ENCODE data around the gene ARMC5. TPM values are rescaled to one million over a fixed set of nuclear protein-coding genes. Genes with fewer than 3 reads are reported as not detected.
A peak's percentile ranks its signal among the peaks of the same experiment; 100 is the strongest.

The ARMC5 gene
- total RNA-seq, 2 experiments from 2014 or later, result 13.7 to 14.3 TPM

- DNase-seq, result no peak
- H3K4me1 Mint-ChIP-seq, result peaks cover 24% of the 10 kb centered on the region
- no peak overlapping the region for H3K27ac Mint-ChIP-seq
- H3K27me3 Mint-ChIP-seq, result no peaks in the 10 kb centered on the region
- peaks cover 13% of the 10 kb centered on the region for H3K36me3 Mint-ChIP-seq
- no peak overlapping the region for H3K4me3 Mint-ChIP-seq
- H3K9me3 Mint-ChIP-seq, result no peaks in the 10 kb centered on the region
Measured at GRCh38 chr16:31451201-31451600, 8.1 kb upstream of the ARMC5 start.

- H3K9me3 Mint-ChIP-seq, result no peaks in the 10 kb centered on the region
- H3K27me3 Mint-ChIP-seq, result no peaks in the 10 kb centered on the region
- no peak overlapping the region for H3K4me3 Mint-ChIP-seq
- peak overlapping the region; percentile 35 for H3K27ac Mint-ChIP-seq
- no peak for DNase-seq
- peaks cover 15% of the 10 kb centered on the region for H3K36me3 Mint-ChIP-seq
- H3K4me1 Mint-ChIP-seq, result peaks cover 28% of the 10 kb centered on the region
Measured at GRCh38 chr16:31451681-31452351, 7.5 kb upstream of the ARMC5 start.

GRCh38 chr16:31452631-31453106 is 6.6 kb upstream of the ARMC5 start:
- no peaks in the 10 kb centered on the region for H3K27me3 Mint-ChIP-seq
- no peak for DNase-seq
- peaks cover 24% of the 10 kb centered on the region for H3K36me3 Mint-ChIP-seq
- H3K27ac Mint-ChIP-seq, result peak overlapping the region; percentile 48
- no peaks in the 10 kb centered on the region for H3K9me3 Mint-ChIP-seq
- H3K4me1 Mint-ChIP-seq, result peaks cover 34% of the 10 kb centered on the region
- H3K4me3 Mint-ChIP-seq, result no peak overlapping the region

GRCh38 chr16:31453255-31454204 is 5.8 kb upstream of the ARMC5 start:
- Mint-ChIP-seq H3K4me1 (peaks cover 38% of the 10 kb centered on the region), H3K27me3 (no peaks in the 10 kb centered on the region), H3K36me3 (peaks cover 30% of the 10 kb centered on the region), H3K4me3 (no peak overlapping the region), H3K9me3 (no peaks in the 10 kb centered on the region), H3K27ac (peak overlapping the region; percentile 5)
- DNase-seq, result no peak

DNA sequence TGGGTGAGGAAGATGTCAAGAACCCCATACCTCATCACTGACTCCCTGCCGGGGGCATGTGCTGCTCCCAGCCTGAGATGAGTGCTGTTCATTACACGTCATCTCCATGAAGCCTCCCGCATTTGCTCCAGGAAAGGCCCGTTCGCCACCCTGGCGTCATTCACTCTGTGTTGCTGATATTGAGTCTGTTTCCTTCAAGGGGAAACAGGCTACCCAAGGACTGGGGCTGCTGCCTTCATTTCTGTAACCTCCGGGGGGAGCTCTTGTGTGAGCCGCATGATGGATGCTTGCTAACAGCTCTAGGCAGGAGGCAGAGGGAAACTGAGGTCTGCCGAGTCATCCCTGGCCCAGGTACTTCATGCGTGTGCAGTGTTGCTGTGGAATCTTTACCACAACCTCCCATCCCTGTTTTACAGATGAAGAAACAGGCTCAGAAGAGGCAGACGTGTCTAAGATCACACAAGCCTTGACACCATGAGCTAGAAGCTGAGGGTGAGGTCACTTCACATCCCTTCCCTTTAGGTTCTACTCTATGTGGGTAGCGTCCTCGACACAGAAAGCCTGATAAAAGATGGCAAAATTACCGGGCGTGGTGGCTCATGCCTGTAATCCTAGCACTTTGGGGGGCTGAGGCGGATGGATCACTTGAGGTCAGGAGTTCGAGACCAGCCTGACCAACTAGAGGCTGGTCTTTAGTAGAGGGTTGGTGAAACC is 3.5 kb upstream of the ARMC5 start:
- H3K36me3 Mint-ChIP-seq, result peaks cover 32% of the 10 kb centered on the region
- H3K4me3 Mint-ChIP-seq, result peak overlapping the region; percentile 73
- H3K27me3 Mint-ChIP-seq, result no peaks in the 10 kb centered on the region
- H3K27ac Mint-ChIP-seq, result peak overlapping the region; percentile 38
- H3K4me1 Mint-ChIP-seq, result peaks cover 46% of the 10 kb centered on the region
- H3K9me3 Mint-ChIP-seq, result no peaks in the 10 kb centered on the region
- peak; percentile 37 for DNase-seq

- Mint-ChIP-seq H3K27me3 (no peaks in the 10 kb centered on the region), H3K9me3 (no peaks in the 10 kb centered on the region), H3K27ac (peak overlapping the region; percentile 48), H3K4me3 (peak overlapping the region; percentile 91), H3K36me3 (peaks cover 32% of the 10 kb centered on the region), H3K4me1 (peaks cover 47% of the 10 kb centered on the region)
- DNase-seq, result no peak
Measured at GRCh38 chr16:31456988-31457360, 2.3 kb upstream of the ARMC5 start.

GRCh38 chr16:31458073-31458843 is 1.0 kb upstream of the ARMC5 start:
- no peaks in the 10 kb centered on the region for H3K27me3 Mint-ChIP-seq
- peak overlapping the region; percentile 96 for H3K27ac Mint-ChIP-seq
- DNase-seq, result peak; percentile 60
- H3K9me3 Mint-ChIP-seq, result no peaks in the 10 kb centered on the region
- H3K36me3 Mint-ChIP-seq, result peaks cover 37% of the 10 kb centered on the region
- H3K4me3 Mint-ChIP-seq, result peak overlapping the region; percentile 91
- peaks cover 42% of the 10 kb centered on the region for H3K4me1 Mint-ChIP-seq

GRCh38 chr16:31459687-31460581 is 633 bp downstream of the ARMC5 start:
- peaks cover 37% of the 10 kb centered on the region for H3K4me1 Mint-ChIP-seq
- peak overlapping the region; percentile 96 for H3K27ac Mint-ChIP-seq
- no peaks in the 10 kb centered on the region for H3K27me3 Mint-ChIP-seq
- peak; percentile 100 for DNase-seq
- peaks cover 36% of the 10 kb centered on the region for H3K36me3 Mint-ChIP-seq
- peak overlapping the region; percentile 91 for H3K4me3 Mint-ChIP-seq
- no peaks in the 10 kb centered on the region for H3K9me3 Mint-ChIP-seq

GRCh38 chr16:31460582-31461002 is 1.3 kb downstream of the ARMC5 start:
- DNase-seq, result no peak
- no peaks in the 10 kb centered on the region for H3K9me3 Mint-ChIP-seq
- H3K27ac Mint-ChIP-seq, result peak overlapping the region; percentile 94
- peaks cover 32% of the 10 kb centered on the region for H3K36me3 Mint-ChIP-seq
- peak overlapping the region; percentile 91 for H3K4me3 Mint-ChIP-seq
- H3K27me3 Mint-ChIP-seq, result no peaks in the 10 kb centered on the region
- peaks cover 31% of the 10 kb centered on the region for H3K4me1 Mint-ChIP-seq

GRCh38 chr16:31461201-31461920 is 2.1 kb downstream of the ARMC5 start:
- Mint-ChIP-seq H3K27ac (peak overlapping the region; percentile 44), H3K27me3 (no peaks in the 10 kb centered on the region), H3K4me1 (peaks cover 26% of the 10 kb centered on the region), H3K4me3 (no peak overlapping the region), H3K9me3 (no peaks in the 10 kb centered on the region), H3K36me3 (peaks cover 26% of the 10 kb centered on the region)
- no peak for DNase-seq

DNA sequence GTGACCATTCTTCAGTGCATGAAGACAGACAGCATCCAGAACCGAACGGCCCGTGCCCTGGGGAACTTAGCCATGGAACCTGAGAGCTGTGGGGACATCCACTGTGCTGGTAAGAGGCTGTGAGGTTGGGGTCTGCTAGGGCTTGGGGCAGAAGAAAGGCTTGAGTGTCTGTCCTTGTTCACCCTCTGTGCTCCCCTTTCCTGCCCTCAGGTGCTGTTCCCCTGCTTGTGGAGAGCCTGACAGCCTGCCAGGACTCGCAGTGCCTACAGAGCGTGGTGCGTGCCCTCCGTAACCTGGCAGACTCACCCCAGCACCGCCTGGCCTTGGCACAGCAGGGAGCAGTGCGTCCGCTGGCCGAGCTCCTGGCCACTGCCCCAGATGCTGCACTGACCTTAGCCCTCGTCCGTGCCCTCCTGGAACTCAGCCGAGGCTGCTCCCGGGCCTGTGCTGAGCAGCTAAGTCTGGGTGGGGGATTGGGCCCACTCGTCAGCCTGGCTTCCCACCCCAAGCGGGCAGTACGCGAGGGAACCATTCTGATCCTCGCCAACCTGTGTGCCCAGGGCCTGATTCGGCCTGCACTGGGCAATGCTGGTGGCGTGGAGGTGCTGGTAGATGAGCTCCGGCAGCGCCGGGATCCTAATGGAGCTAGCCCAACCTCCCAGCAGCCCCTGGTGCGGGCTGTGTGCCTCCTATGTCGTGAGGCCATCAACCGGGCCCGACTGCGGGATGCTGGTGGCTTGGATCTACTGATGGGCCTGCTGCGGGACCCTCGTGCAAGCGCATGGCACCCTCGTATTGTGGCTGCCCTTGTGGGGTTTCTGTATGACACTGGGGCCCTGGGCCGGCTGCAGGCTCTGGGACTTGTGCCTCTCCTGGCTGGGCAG is 2.9 kb downstream of the ARMC5 start:
- H3K4me1 Mint-ChIP-seq, result peaks cover 24% of the 10 kb centered on the region
- DNase-seq, result no peak
- H3K27me3 Mint-ChIP-seq, result no peaks in the 10 kb centered on the region
- H3K9me3 Mint-ChIP-seq, result no peaks in the 10 kb centered on the region
- H3K4me3 Mint-ChIP-seq, result no peak overlapping the region
- peaks cover 25% of the 10 kb centered on the region for H3K36me3 Mint-ChIP-seq
- H3K27ac Mint-ChIP-seq, result no peak overlapping the region

- Mint-ChIP-seq H3K27ac (no peak overlapping the region), H3K4me1 (peaks cover 23% of the 10 kb centered on the region), H3K27me3 (no peaks in the 10 kb centered on the region), H3K9me3 (no peaks in the 10 kb centered on the region), H3K36me3 (peaks cover 17% of the 10 kb centered on the region), H3K4me3 (no peak overlapping the region)
- DNase-seq, result no peak
Measured at GRCh38 chr16:31464348-31464769, 5.1 kb downstream of the ARMC5 start.
